GM19397 (cell line): ENCODE results near the gene PLK3.
A peak's percentile ranks its signal among the peaks of the same experiment; 100 is the strongest.
"Not testable (repeated sequence)": the region's sequence is repeated elsewhere in the genome, so short reads cannot be mapped to it uniquely, and the experiment has no call there.

Source experiments
- ATAC-seq: cut with Tn5 transposase; IDR thresholded peaks from one replicate; pipeline ENCODE4 v1.9.1; 2021; ENCODE audit warnings: mild to moderate bottlenecking, moderate library complexity; ENCODE audit not compliant: unreplicated experiment

Gene PLK3

GRCh38 chr1:44799770-44800584, at the start of gene PLK3:
TSS of gene PLK3 (plus strand) at chr1:44800377. CDS start at chr1:44800464, 87 bp downstream.
- peak; percentile 82 for ATAC-seq

- no peak for ATAC-seq
Measured at GRCh38 chr1:44757420-44757819, 42.8 kb upstream of the PLK3 start.

- ATAC-seq, result no peak
Measured at GRCh38 chr1:44759077-44759476, 41.1 kb upstream of the PLK3 start.

- no peak for ATAC-seq
Measured at GRCh38 chr1:44760876-44761275, 39.3 kb upstream of the PLK3 start.

GRCh38 chr1:44766421-44766820, 33.8 kb upstream of the PLK3 start:
- not testable (repeated sequence) for ATAC-seq

GRCh38 chr1:44775078-44775929, 24.9 kb upstream of the PLK3 start, which contains the start of gene RPS8:
TSS of gene RPS8 (plus strand) at chr1:44775540. CDS start at chr1:44775597, 57 bp downstream.
- peak; percentile 77 for ATAC-seq

- peak; percentile 14 for ATAC-seq
Measured at GRCh38 chr1:44775930-44776729, 24.0 kb upstream of the PLK3 start.

- no peak for ATAC-seq
Measured at GRCh38 chr1:44776730-44777068, 23.5 kb upstream of the PLK3 start.

- ATAC-seq, result no peak
Measured at GRCh38 chr1:44777547-44777946, 22.6 kb upstream of the PLK3 start.

GRCh38 chr1:44777969-44778635, 22.1 kb upstream of the PLK3 start:
- no peak for ATAC-seq

GRCh38 chr1:44778705-44779576, 21.2 kb upstream of the PLK3 start:
- no peak for ATAC-seq

GRCh38 chr1:44780583-44781121, 19.5 kb upstream of the PLK3 start:
- no peak for ATAC-seq

GRCh38 chr1:44783697-44784093, 16.5 kb upstream of the PLK3 start:
- no peak for ATAC-seq

GRCh38 chr1:44784094-44785028, 15.8 kb upstream of the PLK3 start:
- no peak for ATAC-seq

- no peak for ATAC-seq
Measured at GRCh38 chr1:44785029-44785380, 15.2 kb upstream of the PLK3 start.

GRCh38 chr1:44785501-44786137, 14.6 kb upstream of the PLK3 start:
- no peak for ATAC-seq

- no peak for ATAC-seq
Measured at GRCh38 chr1:44786138-44786840, 13.9 kb upstream of the PLK3 start.
